ENCODE data around the gene NIPBL. TPM values are rescaled to one million over a fixed set of nuclear protein-coding genes. Genes with fewer than 3 reads are reported as not detected.
"Not testable (repeated sequence)": the region's sequence is repeated elsewhere in the genome, so short reads cannot be mapped to it uniquely, and the experiment has no call there.

NIPBL gene
- total and polyA plus RNA-seq, 8 donors, result 8.2 to 100 (median 32.2) TPM

- no peak overlapping the region for H3K4me3 ChIP-seq
- H3K27me3 ChIP-seq, result no peaks in the 10 kb centered on the region
- TF ChIP-seq POLR2A (IDR thresholded peaks at IDR 0.05), result no peak
- H3K4me1 ChIP-seq, result peaks cover 4 to 77% (median 36%) of the 10 kb centered on the region in 4 donors
- peaks cover 0 to 1% (median 0%) of the 10 kb centered on the region in 4 donors for H3K9me3 ChIP-seq
- no peak overlapping the region for H3K27ac ChIP-seq
- no peak for DNase-seq
- intact Hi-C loops (cut with DNase I; ENCODE audit: low total_unique reads), result no loop called here
- 92 to 95% (median 93%) methylated on average over 8 of the region's 8 CpGs for WGBS, 5 donors
- peaks cover 0 to 1% (median 0%) of the 10 kb centered on the region in 4 donors for H3K36me3 ChIP-seq
Observed at GRCh38 chr5:36896476-36896875, 19.9 kb downstream of the NIPBL start.

- peak in 1 of 2 donors; percentile 15 for DNase-seq
- Histone ChIP-seq H3K4me1 (peaks cover 4 to 75% (median 36%) of the 10 kb centered on the region in 4 donors), H3K27ac (no peak overlapping the region), H3K36me3 (no peaks in the 10 kb centered on the region), H3K4me3 (no peak overlapping the region), H3K9me3 (peaks cover 0 to 4% (median 0%) of the 10 kb centered on the region in 4 donors), H3K27me3 (no peaks in the 10 kb centered on the region)
- 46 to 71% (median 67%) methylated on average over 1 of the region's 1 CpG for WGBS, 5 donors
- TF ChIP-seq CTCF (IDR thresholded peaks at IDR 0.05) (no peak), POLR2A (IDR thresholded peaks at IDR 0.05) (no peak), EP300 (IDR thresholded peaks at IDR 0.05) (no peak), POLR2AphosphoS5 (IDR thresholded peaks at IDR 0.05) (no peak)
- intact Hi-C loops (cut with DNase I; ENCODE audit: low total_unique reads), result no loop called here
Observed at GRCh38 chr5:36897616-36898015, 21.0 kb downstream of the NIPBL start.

- intact Hi-C loops (cut with DNase I; ENCODE audit: low total_unique reads), result no loop called here
- TF ChIP-seq POLR2A (IDR thresholded peaks at IDR 0.05) (no peak), EP300 (IDR thresholded peaks at IDR 0.05) (no peak), POLR2AphosphoS5 (IDR thresholded peaks at IDR 0.05) (no peak), CTCF (IDR thresholded peaks at IDR 0.05) (no peak)
Observed at GRCh38 chr5:36899860-36900259, 23.3 kb downstream of the NIPBL start.

GRCh38 chr5:36900283-36900682 is 23.7 kb downstream of the NIPBL start:
- H3K9me3 ChIP-seq, result peaks cover 0 to 4% (median 0%) of the 10 kb centered on the region in 4 donors
- intact Hi-C loops (cut with DNase I; ENCODE audit: low total_unique reads), result no loop called here
- H3K4me1 ChIP-seq, result peaks cover 4 to 70% (median 37%) of the 10 kb centered on the region in 4 donors
- no peak overlapping the region for H3K4me3 ChIP-seq
- WGBS, 5 donors, result 53 to 71% (median 60%) methylated on average over 2 of the region's 2 CpGs
- TF ChIP-seq EP300 (IDR thresholded peaks at IDR 0.05), result no peak
- TF ChIP-seq POLR2A (IDR thresholded peaks at IDR 0.05), result no peak
- no peak for TF ChIP-seq POLR2AphosphoS5 (IDR thresholded peaks at IDR 0.05)
- no peak for TF ChIP-seq CTCF (IDR thresholded peaks at IDR 0.05)
- H3K36me3 ChIP-seq, result no peaks in the 10 kb centered on the region
- DNase-seq, result no peak
- H3K27me3 ChIP-seq, result no peaks in the 10 kb centered on the region
- no peak overlapping the region for H3K27ac ChIP-seq

More at GRCh38 chr5:36899860-36900259, 23.3 kb downstream of the NIPBL start:
- Histone ChIP-seq H3K27ac (no peak overlapping the region), H3K4me3 (no peak overlapping the region), H3K36me3 (no peaks in the 10 kb centered on the region), H3K4me1 (peaks cover 4 to 74% (median 37%) of the 10 kb centered on the region in 4 donors), H3K27me3 (no peaks in the 10 kb centered on the region), H3K9me3 (peaks cover 0 to 4% (median 0%) of the 10 kb centered on the region in 4 donors)
- WGBS, 5 donors, result 63 to 84% (median 75%) methylated on average over 1 of the region's 1 CpG
- DNase-seq, result no peak

GRCh38 chr5:36901077-36901476 is 24.5 kb downstream of the NIPBL start:
- DNase-seq; H3K4me3 ChIP-seq; H3K9me3 ChIP-seq; H3K27me3 ChIP-seq; H3K36me3 ChIP-seq; intact Hi-C loops (cut with DNase I; ENCODE audit: low total_unique reads); H3K27ac ChIP-seq: not testable (repeated sequence)
- H3K4me1 ChIP-seq, result peaks cover 4 to 64% (median 34%) of the 10 kb centered on the region in 4 donors
